SK-N-SH treated with all-trans-retinoic acid at 6 μM for 48 hours (cell line): Measurements from ENCODE around the gene THSD4.

Experiments
- CREB5 ChIP-seq: fragments of 250-450 bp; sonication (Bioruptor Pico); IDR thresholded peaks from 2 replicates; pipeline ENCODE4 v1.5.1; 2020; ENCODE audit warnings: low read depth, mild to moderate bottlenecking, moderate library complexity
- CSDC2 ChIP-seq: fragments of 250-450 bp; sonication (Bioruptor Pico); IDR thresholded peaks from 2 replicates; pipeline ENCODE4 v1.5.0; 2020; ENCODE audit warnings: mild to moderate bottlenecking, moderate library complexity
- CSRNP3 ChIP-seq: fragments of 250-450 bp; sonication (Bioruptor Pico); IDR thresholded peaks from 2 replicates; pipeline ENCODE4 v1.5.1; 2021; ENCODE audit warnings: mild to moderate bottlenecking, moderate library complexity
- ESRRG ChIP-seq: fragments of 250-450 bp; sonication (Bioruptor Pico); IDR thresholded peaks from 2 replicates; pipeline ENCODE4 v1.6.1; 2021; ENCODE audit warnings: mild to moderate bottlenecking
- PATZ1 ChIP-seq: fragments of 250-450 bp; sonication (Bioruptor Pico); IDR thresholded peaks from 2 replicates; pipeline ENCODE4 v1.8.0; 2020; ENCODE audit warnings: mild to moderate bottlenecking, moderate library complexity, borderline replicate concordance
- POU6F1 ChIP-seq: fragments of 250-450 bp; sonication (Bioruptor Pico); IDR thresholded peaks from 2 replicates; pipeline ENCODE4 v1.8.0; 2021; ENCODE audit warnings: low read depth, mild to moderate bottlenecking, moderate library complexity, borderline replicate concordance
- PPARA ChIP-seq: fragments of 250-450 bp; sonication (Bioruptor Pico); IDR thresholded peaks from 2 replicates; pipeline ENCODE4 v1.5.0; 2020; ENCODE audit warnings: mild to moderate bottlenecking, borderline replicate concordance
- TSHZ2 ChIP-seq: fragments of 250-450 bp; sonication (Bioruptor Pico); IDR thresholded peaks from 2 replicates; pipeline ENCODE4 v1.5.0; 2020; ENCODE audit warnings: mild to moderate bottlenecking, moderate library complexity
- ZC3H10 ChIP-seq: fragments of 250-450 bp; sonication (Bioruptor Pico); IDR thresholded peaks from 2 replicates; pipeline ENCODE4 v1.5.1; 2021; ENCODE audit warnings: mild to moderate bottlenecking, moderate library complexity
- ZFP30 ChIP-seq: fragments of 450-650 bp; formaldehyde crosslinking; IDR thresholded peaks from 2 replicates; pipeline ENCODE4 v1.5.0; 2022; ENCODE audit warnings: mild to moderate bottlenecking, moderate library complexity

- TF ChIP-seq CSRNP3 (CRISPR knock-in tag) (no peak), ZC3H10 (CRISPR knock-in tag) (no peak), CREB5 (CRISPR knock-in tag) (no peak), ZFP30 (CRISPR knock-in tag) (no peak), POU6F1 (CRISPR knock-in tag) (no peak), PATZ1 (no peak), TSHZ2 (CRISPR knock-in tag) (no peak), CSDC2 (no peak), ESRRG (no peak), PPARA (no peak)
Measured at GRCh38 chr15:71666763-71667620, 551.7 kb downstream of the THSD4 start.
